Measurements from ENCODE around the gene OSBPL3. TPM values are rescaled to one million over a fixed set of nuclear protein-coding genes. Genes with fewer than 3 reads are reported as not detected.

Gene OSBPL3
- total and polyA plus RNA-seq, 4 donors = 0.28 to 3.0 (median 1.1) TPM

GRCh38 chr7:24754906-24755506 lies 225.0 kb downstream of the OSBPL3 start (continued):
- TF ChIP-seq RAD21 (IDR thresholded peaks at IDR 0.05) (no peak), TAF1 (conservative IDR thresholded peaks at IDR 0.05) (no peak), HNF4G (IDR thresholded peaks at IDR 0.05) (no peak), REST (IDR thresholded peaks at IDR 0.05) (no peak), GABPA (IDR thresholded peaks at IDR 0.05 in 1 of 2, conservative IDR thresholded peaks at IDR 0.05 in 1 of 2) (no peak)

- H3K27ac ChIP-seq (ENCODE audit: low read depth in 1 of 2, low read length in 2 of 2) = no peak overlapping the region
- H3K9me3 ChIP-seq (ENCODE audit: control insufficient read depth in 4 of 4, low read length in 3 of 4) = no peaks in the 10 kb centered on the region
- no peak overlapping the region for H3K9ac ChIP-seq (ENCODE audit: low read depth in 1 of 2, low read length in 2 of 2)
- DNase-seq (ENCODE audit: low spot score) = no peak
- H3K4me3 ChIP-seq (ENCODE audit: low read depth in 1 of 3, low read length in 3 of 3) = no peak overlapping the region
- peaks cover 0 to 4% (median 0%) of the 10 kb centered on the region in 4 donors for H3K4me1 ChIP-seq (ENCODE audit: control insufficient read depth in 4 of 4, insufficient read depth in 4 of 4, low read length in 3 of 4)
- no peaks in the 10 kb centered on the region for H3K27me3 ChIP-seq (ENCODE audit: control insufficient read depth in 4 of 4, insufficient read depth in 4 of 4, low read length in 3 of 4)
- WGBS = 81% methylated on average over 3 of the region's 3 CpGs
- TF ChIP-seq REST (IDR thresholded peaks at IDR 0.05) (no peak), SP1 (IDR thresholded peaks at IDR 0.05) (no peak), HNF4A (conservative IDR thresholded peaks at IDR 0.05) (no peak), NR2F2 (IDR thresholded peaks at IDR 0.05) (no peak), CTCF (IDR thresholded peaks at IDR 0.05; ENCODE audit: low read depth, low read length, missing input control) (no peak), RAD21 (IDR thresholded peaks at IDR 0.05) (no peak), EGR1 (IDR thresholded peaks at IDR 0.05; ENCODE audit: low read depth in 2 of 2) (no peak), RXRA (IDR thresholded peaks at IDR 0.05) (no peak)
- no peaks in the 10 kb centered on the region for H3K36me3 ChIP-seq (ENCODE audit: control insufficient read depth in 4 of 4, insufficient read depth in 3 of 4, low read depth in 1 of 4, low read length in 3 of 4)
Observed at GRCh38 chr7:24752073-24752800, 227.7 kb downstream of the OSBPL3 start.

Measured in liver (tissue), 9 donors.